Spinal cord (tissue), 10 donors: ENCODE data around the gene NAT10. TPM values are rescaled to one million over a fixed set of nuclear protein-coding genes. Genes with fewer than 3 reads are reported as not detected.
A peak's percentile ranks its signal among the peaks of the same experiment; 100 is the strongest.
"Not testable (repeated sequence)": the region's sequence is repeated elsewhere in the genome, so short reads cannot be mapped to it uniquely, and the experiment has no call there.

ENCODE experiments used
- DNase-seq, 6 donors: peaks; one replicate each; pipeline versions ENCODE4 v3.0.0 to v3.0.0-alpha.2; 2013 to 2015; ENCODE audit warnings: low spot score in 6 of 6, low read depth in 4 of 6
- H3K27ac ChIP-seq: one replicate; pipeline ENCODE4 v1.5.1; 2013; ENCODE audit warnings: low read depth, low read length, control low read depth
- H3K27me3 ChIP-seq: one replicate; pipeline ENCODE4 v1.6.1; 2013; ENCODE audit warnings: low read length; ENCODE audit not compliant: control insufficient read depth, insufficient read depth
- H3K36me3 ChIP-seq: one replicate; pipeline ENCODE4 v1.6.1; 2013; ENCODE audit warnings: low read length; ENCODE audit not compliant: control insufficient read depth, insufficient read depth
- H3K4me1 ChIP-seq: one replicate; pipeline ENCODE4 v1.6.1; 2013; ENCODE audit warnings: low read length; ENCODE audit not compliant: control insufficient read depth, insufficient read depth
- H3K4me3 ChIP-seq: one replicate; pipeline ENCODE4 v1.5.1; 2013; ENCODE audit warnings: low read depth, low read length, control low read depth
- H3K9me3 ChIP-seq: one replicate; pipeline ENCODE4 v1.6.1; 2013; ENCODE audit warnings: low read length; ENCODE audit not compliant: control insufficient read depth, insufficient read depth
- WGBS: methylation state at CpG from one replicate; pipeline ENCODE4 v1.1.5; 2013; ENCODE audit warnings: missing lambda C conversion rate; ENCODE audit not compliant: insufficient coverage; 5-methylcytosine and 5-hydroxymethylcytosine counted together
- polyA plus RNA-seq, 2 donors: library from polyadenylated mRNA; unstranded; fragments of 120-200 nt; gene quantifications; one replicate each; pipeline ENCODE4 v1.2.1, GENCODE V29; 2013; ENCODE audit not compliant: insufficient read length in 2 of 2
- total RNA-seq, 2 donors: library from RNA; depleted of rRNA in 1 of 2; stranded (reverse); fragments of 120-200 nt in 1 of 2; fragments of >200 nt in 1 of 2; gene quantifications; one replicate each; pipeline versions ENCODE4 v1.2.3 to v1.2.4, GENCODE V29; 2013 to 2014
- donor health status: healthy.

NAT10 gene
- total and polyA plus RNA-seq, 4 donors = 18.5 to 44.9 (median 36.6) TPM

DNA sequence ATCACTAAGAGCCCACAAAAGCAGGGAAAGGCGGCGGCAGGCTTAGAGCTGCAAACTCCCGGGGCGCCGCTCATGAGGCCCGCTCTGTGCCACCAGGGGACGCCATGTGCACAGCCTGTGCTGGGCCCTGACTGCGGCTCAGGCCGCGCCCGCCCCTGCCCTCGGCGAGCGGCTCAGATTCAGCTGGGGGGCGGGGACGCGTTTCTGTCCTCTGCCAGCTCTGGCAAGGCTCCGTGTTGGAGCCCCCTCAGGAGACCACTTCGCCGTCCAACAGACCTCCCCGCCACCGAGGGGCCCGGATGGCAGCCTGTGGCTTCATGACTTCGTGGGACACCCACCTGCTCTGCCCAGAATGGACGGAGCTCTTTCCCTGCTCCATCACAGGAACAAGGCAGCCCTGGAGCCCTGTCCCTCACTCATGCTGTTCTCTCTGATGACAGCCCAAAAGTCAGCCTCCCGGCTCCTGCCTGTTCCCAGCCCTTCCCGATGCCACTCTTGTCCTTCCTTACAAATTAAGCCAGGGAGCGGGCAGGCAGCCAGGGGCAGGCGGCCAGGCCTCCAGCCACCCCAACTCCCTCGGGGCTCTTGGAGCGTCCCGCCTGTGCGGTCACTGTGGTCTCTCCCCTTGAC is 69.1 kb downstream of the NAT10 start:
- Histone ChIP-seq H3K27ac (peak overlapping the region; percentile 47), H3K27me3 (peaks cover 6% of the 10 kb centered on the region), H3K4me1 (peaks cover 34% of the 10 kb centered on the region), H3K9me3 (no peaks in the 10 kb centered on the region), H3K36me3 (peaks cover 9% of the 10 kb centered on the region), H3K4me3 (peak overlapping the region; percentile 16)
- 6% methylated on average over 33 of the region's 33 CpGs for WGBS
- peak; percentile 36 to 92 (median 64) for DNase-seq

DNA sequence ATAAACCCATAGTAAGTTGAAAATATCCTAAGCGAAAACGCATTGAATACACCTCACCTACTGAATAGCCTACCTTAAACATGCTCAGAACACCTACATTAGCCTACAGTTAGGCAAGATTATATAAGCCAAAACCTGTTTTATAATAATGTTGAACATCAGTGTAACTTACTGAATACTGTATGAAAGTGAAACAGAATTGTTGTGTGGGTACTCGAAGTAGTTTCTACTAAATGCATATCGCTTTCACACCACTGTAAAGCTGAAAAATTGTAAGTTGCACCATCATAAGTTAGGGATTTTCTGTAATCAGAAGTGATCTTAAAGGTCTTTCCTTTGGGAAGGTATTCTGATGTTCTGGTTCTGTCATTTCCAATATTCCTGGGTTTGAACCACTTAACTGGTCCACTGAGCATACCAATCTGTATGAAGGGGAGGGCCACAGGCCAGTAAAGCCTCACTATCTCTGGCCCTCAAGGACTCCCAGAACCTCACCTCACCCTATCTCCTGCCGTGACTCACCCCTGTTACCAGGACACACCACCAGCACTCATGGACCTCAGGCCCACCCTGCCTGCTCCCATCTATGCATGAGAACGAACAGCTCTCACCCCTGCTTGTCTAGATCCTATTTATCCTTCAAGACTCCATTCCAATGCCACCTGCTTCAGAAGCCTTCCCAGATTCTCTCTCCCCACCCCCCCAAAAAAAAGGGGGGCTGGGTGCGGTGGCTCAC is 70.0 kb downstream of the NAT10 start:
- 94% methylated on average over 2 of the region's 7 CpGs for WGBS
- Histone ChIP-seq H3K36me3 (peaks cover 5% of the 10 kb centered on the region), H3K4me3 (no peak overlapping the region), H3K27me3 (peaks cover 6% of the 10 kb centered on the region), H3K27ac (no peak overlapping the region), H3K9me3 (no peaks in the 10 kb centered on the region), H3K4me1 (peaks cover 37% of the 10 kb centered on the region)
- DNase-seq = no peak

DNA sequence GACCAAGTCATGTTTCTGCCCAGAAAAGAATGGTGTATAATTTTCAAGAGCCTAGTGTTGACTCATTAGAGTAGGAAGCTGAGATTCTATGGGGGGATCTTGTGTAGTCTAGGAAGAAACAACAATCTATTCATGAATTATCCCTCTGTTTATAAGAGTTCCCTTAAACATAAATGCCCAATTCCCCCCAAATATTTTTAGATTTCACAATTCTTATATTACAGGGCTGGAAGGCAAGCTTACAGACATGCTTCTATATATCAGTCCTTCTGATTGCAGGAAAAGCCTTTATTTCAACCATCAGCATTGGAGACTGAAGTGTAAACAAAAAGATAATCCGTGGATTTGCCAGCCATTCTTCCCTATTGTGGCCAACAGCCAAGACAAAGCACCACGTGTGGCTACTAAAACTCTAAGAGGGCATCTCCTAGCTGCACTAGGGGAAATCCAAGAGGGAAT is 71.4 kb downstream of the NAT10 start:
- no peak overlapping the region for H3K27ac ChIP-seq
- no peaks in the 10 kb centered on the region for H3K9me3 ChIP-seq
- no CpG with 5 or more reads among the region's 2 CpGs for WGBS
- peaks cover 6% of the 10 kb centered on the region for H3K27me3 ChIP-seq
- no peak overlapping the region for H3K4me3 ChIP-seq
- peaks cover 50% of the 10 kb centered on the region for H3K4me1 ChIP-seq
- H3K36me3 ChIP-seq = peaks cover 5% of the 10 kb centered on the region
- DNase-seq = no peak

DNA sequence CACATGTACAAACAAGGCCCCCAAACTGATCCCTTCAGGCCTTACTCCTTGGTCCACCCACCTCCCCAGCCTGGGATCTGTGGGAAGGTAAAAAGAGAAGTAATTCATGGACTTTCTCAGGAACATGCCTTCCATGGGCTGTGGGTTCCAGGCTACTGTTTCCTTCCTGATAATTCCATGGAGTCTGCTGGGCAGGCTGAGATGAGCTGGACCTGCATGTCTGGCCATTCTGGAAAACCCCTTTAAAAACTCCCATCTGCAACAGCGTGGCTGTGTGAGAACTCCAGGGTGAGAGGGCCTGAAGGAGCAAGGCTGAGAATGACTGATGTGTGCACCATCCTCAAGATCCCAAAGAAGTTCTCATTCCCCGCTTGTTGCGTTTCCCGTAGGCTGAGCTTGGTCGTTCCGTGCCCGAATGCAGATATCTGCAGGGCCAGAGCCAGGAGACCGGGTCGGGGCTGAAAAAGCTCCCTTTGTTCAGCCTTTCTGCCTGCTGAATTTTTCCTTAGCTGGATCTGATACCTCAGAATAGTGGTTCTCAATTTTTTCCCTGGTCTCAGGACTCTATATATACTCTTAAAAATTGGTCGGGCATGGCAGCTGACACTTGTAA is 72.9 kb downstream of the NAT10 start:
- DNase-seq = no peak
- H3K4me1 ChIP-seq = peaks cover 54% of the 10 kb centered on the region
- WGBS = 80% methylated on average over 9 of the region's 10 CpGs
- no peak overlapping the region for H3K27ac ChIP-seq
- H3K27me3 ChIP-seq = peaks cover 4% of the 10 kb centered on the region
- peaks cover under 1% of the 10 kb centered on the region for H3K36me3 ChIP-seq
- H3K4me3 ChIP-seq = no peak overlapping the region
- no peaks in the 10 kb centered on the region for H3K9me3 ChIP-seq

DNA sequence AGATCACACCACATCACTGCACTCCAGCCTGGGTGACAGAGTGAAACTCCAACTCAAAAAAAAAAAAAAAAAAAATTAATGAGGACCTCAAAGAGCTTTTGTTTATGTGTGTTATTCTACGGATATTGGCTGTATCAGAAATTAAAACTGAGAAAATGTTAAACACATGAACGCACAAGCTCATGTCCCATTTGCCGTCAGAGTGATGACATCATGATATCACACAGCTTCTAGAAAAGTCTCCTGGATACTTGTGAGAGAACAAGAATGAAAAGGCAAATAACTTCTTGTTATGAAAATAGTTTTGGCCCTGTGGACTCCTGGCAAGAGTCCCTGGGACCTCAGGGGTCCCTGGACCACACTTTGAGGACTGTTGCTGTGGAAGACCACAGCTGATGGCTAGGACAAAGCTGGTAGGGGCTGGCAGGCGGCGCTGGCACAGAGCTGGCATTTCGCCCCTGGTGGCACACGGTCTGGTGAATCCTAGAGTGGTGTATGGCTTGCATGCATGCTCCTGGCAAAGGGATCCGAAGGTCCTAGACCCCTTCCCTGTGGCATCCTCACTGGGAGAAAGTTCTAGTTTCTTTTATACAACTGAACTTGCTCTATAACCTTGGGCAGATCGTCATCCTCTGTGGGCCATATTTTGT is 73.7 kb downstream of the NAT10 start:
- Histone ChIP-seq H3K36me3 (no peaks in the 10 kb centered on the region), H3K4me1 (peaks cover 54% of the 10 kb centered on the region), H3K27me3 (no peaks in the 10 kb centered on the region), H3K9me3 (no peaks in the 10 kb centered on the region), H3K27ac (no peak overlapping the region), H3K4me3 (no peak overlapping the region)
- WGBS = 60% methylated on average over 4 of the region's 9 CpGs
- peak in 1 of 6 donors; percentile 38 for DNase-seq

DNA sequence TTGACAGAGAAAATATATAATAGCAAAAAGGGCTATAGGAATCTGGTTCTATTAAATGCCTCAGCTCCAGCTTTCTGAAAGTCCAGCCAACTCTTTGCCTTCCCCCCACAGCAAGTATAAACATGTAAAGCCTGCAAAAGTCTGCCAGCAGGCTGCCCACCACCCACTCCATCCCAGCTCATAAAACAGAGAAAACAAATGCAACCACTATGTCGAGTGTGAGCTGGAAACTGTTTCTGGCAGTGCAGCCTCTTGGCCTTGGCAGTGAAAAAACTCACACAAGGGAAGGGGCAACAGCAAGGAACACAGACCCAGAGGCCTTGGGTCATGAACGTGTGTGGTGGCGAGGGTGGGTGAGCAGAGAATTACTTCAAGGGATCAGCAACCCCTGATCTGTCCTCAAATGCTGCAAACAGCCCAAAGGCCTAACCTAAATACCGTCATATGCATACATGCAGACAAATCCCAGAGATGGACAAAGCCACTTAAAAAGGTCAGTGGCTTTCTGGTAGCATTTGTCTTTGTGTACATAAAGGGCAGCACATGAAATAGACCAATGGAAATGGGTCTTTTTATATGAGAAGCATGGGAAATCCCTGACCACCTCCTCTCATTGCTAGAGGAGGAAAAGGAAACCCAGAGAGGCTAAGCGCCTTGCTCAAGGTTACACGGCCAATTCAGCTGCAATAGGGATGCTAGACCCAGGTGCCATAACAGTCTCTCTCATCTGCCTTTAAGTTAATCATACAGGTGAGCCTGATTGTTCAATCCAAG is 74.8 kb downstream of the NAT10 start:
- 40% methylated on average over 1 of the region's 6 CpGs for WGBS
- H3K4me3 ChIP-seq = no peak overlapping the region
- peak in 5 of 6 donors; percentile 13 to 69 (median 36) for DNase-seq
- no peaks in the 10 kb centered on the region for H3K9me3 ChIP-seq
- no peaks in the 10 kb centered on the region for H3K27me3 ChIP-seq
- H3K4me1 ChIP-seq = peaks cover 55% of the 10 kb centered on the region
- H3K36me3 ChIP-seq = peaks cover 4% of the 10 kb centered on the region
- H3K27ac ChIP-seq = no peak overlapping the region

DNA sequence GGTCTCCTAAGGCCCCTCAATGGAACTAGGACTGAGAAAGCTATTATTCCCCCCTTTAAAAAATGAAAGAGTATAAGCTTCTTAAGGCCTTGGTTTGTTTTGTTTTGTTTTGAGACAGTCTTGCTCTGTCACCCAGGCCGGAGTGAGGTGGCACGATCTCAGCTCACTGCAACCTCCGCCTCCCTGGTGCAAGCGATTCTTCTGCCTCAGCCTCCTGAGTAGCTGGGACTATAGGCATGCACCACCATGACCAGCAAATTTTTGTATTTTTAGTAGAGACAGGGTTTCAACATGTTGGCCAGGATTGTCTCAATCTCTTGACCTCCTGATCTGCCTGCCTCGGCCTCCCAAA is 75.4 kb downstream of the NAT10 start:
- not testable (repeated sequence) for H3K27ac ChIP-seq, H3K4me3 ChIP-seq, DNase-seq, H3K27me3 ChIP-seq, H3K9me3 ChIP-seq, H3K36me3 ChIP-seq
- peaks cover 59% of the 10 kb centered on the region for H3K4me1 ChIP-seq
- WGBS = 80% methylated on average over 2 of the region's 5 CpGs

DNA sequence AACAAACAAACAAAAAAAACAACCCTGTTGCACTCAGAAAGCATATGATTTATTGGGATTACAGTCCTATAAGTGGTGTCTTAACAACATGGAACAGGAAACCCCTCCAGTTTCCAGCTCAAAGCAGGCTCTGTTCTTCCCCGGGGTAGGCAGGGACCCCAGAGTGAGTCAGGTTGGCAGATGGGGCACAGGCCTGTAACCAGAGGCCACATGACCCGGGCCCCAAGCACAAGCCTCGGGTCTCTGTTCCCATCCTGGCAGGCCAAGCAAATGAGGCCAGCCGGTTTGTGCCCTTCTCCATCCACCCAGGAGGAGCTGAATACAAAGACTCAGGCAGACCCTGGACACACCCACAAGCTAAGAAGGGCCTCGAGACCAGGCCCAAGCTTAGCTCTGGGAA is 75.8 kb downstream of the NAT10 start:
- Histone ChIP-seq H3K4me1 (peaks cover 64% of the 10 kb centered on the region), H3K9me3 (no peaks in the 10 kb centered on the region), H3K4me3 (no peak overlapping the region), H3K36me3 (peaks cover 4% of the 10 kb centered on the region), H3K27me3 (no peaks in the 10 kb centered on the region), H3K27ac (no peak overlapping the region)
- DNase-seq = no peak
- 86% methylated on average over 5 of the region's 5 CpGs for WGBS

DNA sequence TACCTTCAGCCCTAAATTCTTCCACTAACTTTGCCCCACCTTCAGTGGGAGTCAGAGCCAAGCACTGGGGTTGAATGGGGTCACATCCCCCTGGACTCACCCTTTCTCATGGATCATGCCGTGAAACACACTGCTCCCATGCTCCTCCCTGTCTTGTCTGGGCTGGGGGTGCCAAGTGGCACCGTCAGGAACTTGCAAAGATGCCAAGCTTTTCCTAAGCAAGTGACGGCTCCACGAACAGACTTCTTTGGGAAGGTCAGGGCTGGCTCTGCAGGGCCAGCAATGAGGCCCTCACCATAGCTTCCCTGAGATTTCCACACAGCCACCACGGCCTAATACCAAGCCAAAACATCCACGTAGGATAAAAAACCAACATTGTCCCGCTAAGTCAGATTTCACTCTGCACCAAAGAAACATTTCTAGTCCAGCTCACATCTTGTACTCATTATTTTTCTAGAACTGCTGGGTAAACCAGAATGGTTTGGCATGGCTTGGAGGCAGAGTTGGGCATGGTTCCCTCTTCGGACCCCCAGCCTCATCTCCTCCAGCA is 76.5 kb downstream of the NAT10 start:
- peaks cover 4% of the 10 kb centered on the region for H3K36me3 ChIP-seq
- 72% methylated on average over 6 of the region's 8 CpGs for WGBS

More for the DNA sequence above, 76.5 kb downstream of the NAT10 start:
- H3K27ac ChIP-seq = no peak overlapping the region
- H3K4me3 ChIP-seq = no peak overlapping the region
- H3K4me1 ChIP-seq = peaks cover 71% of the 10 kb centered on the region
- H3K27me3 ChIP-seq = no peaks in the 10 kb centered on the region
- no peaks in the 10 kb centered on the region for H3K9me3 ChIP-seq
- DNase-seq = no peak
